SK-N-SH (cell line): ENCODE results near the gene FBXO15.

Experiments used
- EP300 ChIP-seq, 2 experiments: IDR thresholded peaks; 2 replicates each; pipeline versions ENCODE4 v1.4.0 to v1.6.1; 2012; ENCODE audit warnings: borderline replicate concordance in 1 of 2, low read depth in 1 of 2, low read length in 1 of 2
- EZH2phosphoT487 ChIP-seq: fragments of 200-600 bp; sonication (generic); IDR thresholded peaks from 2 replicates; pipeline ENCODE4 v1.6.1; 2017; ENCODE audit warnings: low read depth, mixed run types, mild to moderate bottlenecking, antibody characterized with exemption, moderate library complexity, borderline replicate concordance
- NRF1 ChIP-seq: IDR thresholded peaks from 2 replicates; pipeline ENCODE4 v1.6.1; 2012; ENCODE audit warnings: low read depth, mild to moderate bottlenecking, low read length
- TF ChIP-seq, protein P1 (sequence below): IDR thresholded peaks from 2 replicates; pipeline ENCODE4; 2012

GRCh38 chr18:74132201-74132600 lies 15.4 kb downstream of the FBXO15 start:
- TF ChIP-seq EZH2phosphoT487 (no peak), NRF1 (no peak), EP300 (IDR thresholded peaks at IDR 0.05; ENCODE audit: borderline replicate concordance in 1 of 2, low read depth in 1 of 2, low read length in 1 of 2) (no peak)
- TF ChIP-seq, protein P1, sequence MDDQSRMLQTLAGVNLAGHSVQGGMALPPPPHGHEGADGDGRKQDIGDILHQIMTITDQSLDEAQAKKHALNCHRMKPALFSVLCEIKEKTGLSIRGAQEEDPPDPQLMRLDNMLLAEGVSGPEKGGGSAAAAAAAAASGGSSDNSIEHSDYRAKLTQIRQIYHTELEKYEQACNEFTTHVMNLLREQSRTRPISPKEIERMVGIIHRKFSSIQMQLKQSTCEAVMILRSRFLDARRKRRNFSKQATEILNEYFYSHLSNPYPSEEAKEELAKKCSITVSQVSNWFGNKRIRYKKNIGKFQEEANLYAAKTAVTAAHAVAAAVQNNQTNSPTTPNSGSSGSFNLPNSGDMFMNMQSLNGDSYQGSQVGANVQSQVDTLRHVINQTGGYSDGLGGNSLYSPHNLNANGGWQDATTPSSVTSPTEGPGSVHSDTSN, result no peak
